OCI-LY3 (cell line): Measurements from ENCODE around the gene IRF2BP1.

Experiments used
- H2AFZ ChIP-seq: fragments of 200-600, 300-600 bp; shearing (Covaris generic); 2 replicates; pipeline ENCODE4 v1.6.0; 2014; ENCODE audit warnings: antibody characterized with exemption, low read depth, low read length
- H3K27ac ChIP-seq: fragments of 200-600, 300-600 bp; sonication (generic); 2 replicates; pipeline ENCODE4 v1.5.1; 2014; ENCODE audit warnings: mild to moderate bottlenecking, low read length, moderate library complexity, mixed read lengths
- H3K27me3 ChIP-seq: fragments of 200-600, 300-600 bp; sonication (generic); 2 replicates; pipeline ENCODE4 v1.6.1; 2014; ENCODE audit warnings: low read depth, low read length, mixed read lengths
- H3K36me3 ChIP-seq: fragments of 200-600, 300-600 bp; sonication (generic); replicated peaks from 2 replicates; pipeline ENCODE3; 2014; ENCODE audit warnings: low read depth, low read length, mixed read lengths
- H3K4me1 ChIP-seq: fragments of 300-600, 200-600 bp; sonication (generic); 2 replicates; pipeline ENCODE4 v1.6.1; 2014; ENCODE audit warnings: low read length, mixed read lengths
- H3K4me2 ChIP-seq: fragments of 200-600, 300-600 bp; sonication (generic); 2 replicates; pipeline ENCODE4 v1.6.1; 2014; ENCODE audit warnings: low read length, mixed read lengths
- H3K4me3 ChIP-seq: fragments of 300-600, 200-600 bp; sonication (generic); 2 replicates; pipeline ENCODE4 v1.5.1; 2014; ENCODE audit warnings: antibody characterized with exemption, mild to moderate bottlenecking, low read length, moderate library complexity
- H3K79me2 ChIP-seq: fragments of 300-600, 200-600 bp; shearing (Covaris generic); 2 replicates; pipeline ENCODE4 v1.6.1; 2014; ENCODE audit warnings: mild to moderate bottlenecking, low read length, mixed read lengths
- H3K9ac ChIP-seq: fragments of 300-600, 200-600 bp; shearing (Covaris generic); 2 replicates; pipeline ENCODE4 v1.6.0; 2014; ENCODE audit warnings: mild to moderate bottlenecking, low read length, moderate library complexity
- H3K9me3 ChIP-seq: fragments of 200-600, 300-600 bp; shearing (Covaris generic); 2 replicates; pipeline ENCODE4 v1.6.1; 2014; ENCODE audit warnings: low read length, mixed read lengths; ENCODE audit not compliant: insufficient read depth
- H4K20me1 ChIP-seq: fragments of 200-600, 300-600 bp; sonication (generic); 2 replicates; pipeline ENCODE4 v1.6.1; 2016; ENCODE audit warnings: low read length, mixed read lengths; ENCODE audit not compliant: insufficient read depth
- EZH2phosphoT487 ChIP-seq: fragments of 200-600 bp; shearing (Covaris generic); IDR thresholded peaks from 2 replicates; pipeline ENCODE4 v1.6.1; 2018; ENCODE audit warnings: antibody characterized with exemption, mixed run types, low read depth
- TF ChIP-seq, protein P1 (sequence below): fragments of 200-600, 300-600 bp; sonication (generic); IDR thresholded peaks from 2 replicates; pipeline ENCODE4 v1.5.1; 2014; ENCODE audit warnings: antibody characterized with exemption, low read length, low read depth

Gene IRF2BP1

DNA sequence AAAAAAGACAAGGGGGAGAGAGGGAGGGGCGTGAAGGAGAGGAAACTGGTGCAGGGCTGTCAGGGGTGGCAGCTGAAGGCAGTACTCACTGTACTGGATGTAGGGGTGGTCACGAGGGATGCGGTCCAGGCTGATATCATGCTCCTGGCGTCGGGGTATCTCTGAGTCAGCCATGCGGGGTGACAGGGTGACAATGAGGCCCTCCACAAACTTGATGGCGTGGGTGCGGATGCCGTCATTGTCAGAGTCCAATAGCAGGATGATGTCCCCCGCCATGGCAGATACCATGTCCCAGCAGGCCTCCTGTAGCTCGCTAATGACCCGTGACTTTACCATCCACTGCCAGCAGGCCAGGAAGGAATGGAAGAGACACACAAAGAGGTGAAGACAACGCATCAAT, 38.3 kb downstream of the IRF2BP1 start:
- TF ChIP-seq, protein P1, sequence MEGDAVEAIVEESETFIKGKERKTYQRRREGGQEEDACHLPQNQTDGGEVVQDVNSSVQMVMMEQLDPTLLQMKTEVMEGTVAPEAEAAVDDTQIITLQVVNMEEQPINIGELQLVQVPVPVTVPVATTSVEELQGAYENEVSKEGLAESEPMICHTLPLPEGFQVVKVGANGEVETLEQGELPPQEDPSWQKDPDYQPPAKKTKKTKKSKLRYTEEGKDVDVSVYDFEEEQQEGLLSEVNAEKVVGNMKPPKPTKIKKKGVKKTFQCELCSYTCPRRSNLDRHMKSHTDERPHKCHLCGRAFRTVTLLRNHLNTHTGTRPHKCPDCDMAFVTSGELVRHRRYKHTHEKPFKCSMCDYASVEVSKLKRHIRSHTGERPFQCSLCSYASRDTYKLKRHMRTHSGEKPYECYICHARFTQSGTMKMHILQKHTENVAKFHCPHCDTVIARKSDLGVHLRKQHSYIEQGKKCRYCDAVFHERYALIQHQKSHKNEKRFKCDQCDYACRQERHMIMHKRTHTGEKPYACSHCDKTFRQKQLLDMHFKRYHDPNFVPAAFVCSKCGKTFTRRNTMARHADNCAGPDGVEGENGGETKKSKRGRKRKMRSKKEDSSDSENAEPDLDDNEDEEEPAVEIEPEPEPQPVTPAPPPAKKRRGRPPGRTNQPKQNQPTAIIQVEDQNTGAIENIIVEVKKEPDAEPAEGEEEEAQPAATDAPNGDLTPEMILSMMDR: no peak
- no peak for TF ChIP-seq EZH2phosphoT487
- Histone ChIP-seq H3K4me2 (no peak overlapping the region), H3K27ac (no peak overlapping the region), H3K79me2 (peaks cover 7% of the 10 kb centered on the region; the same call in 1 of the 2 replicates), H3K9ac (no peak overlapping the region), H4K20me1 (no peaks in the 10 kb centered on the region), H3K4me3 (no peak overlapping the region), H3K4me1 (no peaks in the 10 kb centered on the region), H3K36me3 (peaks cover 77% of the 10 kb centered on the region), H3K27me3 (no peaks in the 10 kb centered on the region), H3K9me3 (no peaks in the 10 kb centered on the region), H2AFZ (no peak overlapping the region)

DNA sequence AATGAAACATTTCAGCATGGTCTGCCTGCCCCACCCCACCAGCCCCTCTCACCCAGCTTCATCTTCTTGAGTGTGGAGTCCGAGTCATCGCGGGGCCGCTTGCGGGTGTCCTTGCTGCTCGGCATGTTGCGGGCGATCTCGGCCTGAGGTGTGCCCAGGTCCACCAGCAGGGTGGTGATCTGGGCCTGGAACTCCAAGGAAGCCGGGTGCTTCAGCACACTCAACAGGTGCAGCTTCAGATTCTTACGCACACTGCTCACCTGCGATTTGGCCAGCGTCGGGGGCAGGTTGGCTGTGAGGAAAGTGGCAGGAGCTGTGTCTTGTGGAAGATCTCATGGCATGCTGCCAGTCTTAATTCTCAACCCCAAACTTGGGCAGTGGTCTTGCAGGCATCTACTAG, 43.7 kb downstream of the IRF2BP1 start:
- Histone ChIP-seq H3K27ac (no peak overlapping the region), H3K4me2 (no peak overlapping the region), H3K36me3 (peaks cover 74% of the 10 kb centered on the region), H3K79me2 (peaks cover 11% of the 10 kb centered on the region), H3K9ac (no peak overlapping the region), H3K9me3 (no peaks in the 10 kb centered on the region), H2AFZ (no peak overlapping the region), H3K4me3 (no peak overlapping the region), H3K27me3 (no peaks in the 10 kb centered on the region), H3K4me1 (no peaks in the 10 kb centered on the region), H4K20me1 (no peaks in the 10 kb centered on the region)
- TF ChIP-seq, protein P1: no peak
- no peak for TF ChIP-seq EZH2phosphoT487

DNA sequence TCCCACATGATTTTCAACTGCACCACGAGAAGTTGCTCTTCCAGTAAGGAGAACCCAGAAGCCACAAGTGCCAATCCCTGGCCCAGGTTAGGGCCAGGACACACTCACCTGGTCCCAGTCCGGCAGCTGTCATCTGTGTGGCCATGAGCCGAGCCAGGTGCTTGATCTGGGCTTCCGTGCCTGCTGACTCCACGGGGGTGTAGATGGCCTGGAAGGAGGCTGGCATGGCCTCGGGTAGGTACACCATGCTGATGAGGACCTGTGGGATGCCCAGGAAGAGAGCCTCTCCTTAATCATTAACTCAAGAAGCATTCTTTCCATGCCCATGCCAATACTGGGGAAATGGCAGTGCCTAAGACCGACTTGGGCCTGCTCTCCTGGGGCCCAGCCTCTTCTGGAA, 51.0 kb downstream of the IRF2BP1 start:
- Histone ChIP-seq H3K27ac (no peak overlapping the region), H3K9me3 (no peaks in the 10 kb centered on the region), H4K20me1 (no peaks in the 10 kb centered on the region), H3K36me3 (peaks cover 67% of the 10 kb centered on the region), H3K27me3 (no peaks in the 10 kb centered on the region), H3K9ac (no peak overlapping the region), H3K79me2 (no peaks in the 10 kb centered on the region), H3K4me2 (no peak overlapping the region), H3K4me1 (no peaks in the 10 kb centered on the region), H3K4me3 (no peak overlapping the region), H2AFZ (no peak overlapping the region)
- TF ChIP-seq, protein P1: no peak
- TF ChIP-seq EZH2phosphoT487: no peak
